Measurements from ENCODE around the gene COPS6.

The COPS6 gene

DNA sequence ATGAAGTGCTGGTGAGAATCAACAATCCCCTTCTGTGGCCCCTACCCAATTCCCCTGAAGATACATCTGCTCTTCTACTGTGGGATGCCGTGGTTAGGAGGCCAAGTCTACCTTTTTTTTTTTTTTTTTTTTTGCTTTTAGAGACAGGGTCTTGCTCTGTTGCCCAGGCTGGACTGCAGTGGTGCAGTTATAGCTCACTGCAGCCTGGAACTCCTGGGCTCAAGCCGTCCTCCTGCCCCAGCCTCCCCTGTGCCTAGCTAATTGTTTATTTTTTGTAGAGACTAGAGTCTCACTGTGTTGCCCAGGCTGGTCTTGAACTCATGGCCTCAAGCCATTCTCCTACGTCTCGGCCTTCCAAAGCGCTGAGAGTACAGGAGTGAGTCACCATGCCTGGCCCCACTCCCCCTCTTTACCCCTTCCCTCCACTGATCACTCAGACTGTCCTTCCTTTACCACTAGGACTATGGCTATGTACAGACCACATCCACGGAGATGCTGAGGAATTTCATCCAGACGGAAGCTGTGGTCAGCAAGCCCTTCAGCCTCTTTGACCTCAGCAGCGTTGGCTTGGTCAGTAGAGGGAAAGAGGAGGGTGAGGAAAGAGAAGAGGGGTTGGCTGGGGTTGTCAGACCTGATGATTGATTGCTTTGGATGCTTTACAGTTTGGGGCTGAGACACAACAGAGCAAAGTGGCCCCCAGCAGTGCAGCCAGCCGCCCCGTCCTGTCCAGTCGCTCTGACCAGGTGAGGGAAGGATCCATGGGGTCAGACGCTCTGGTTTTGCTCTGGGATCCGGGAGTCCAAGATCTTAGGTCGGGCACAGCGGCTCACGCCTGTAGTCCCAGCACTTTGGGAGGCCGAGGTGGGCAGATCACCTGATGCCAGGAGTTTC lies 14.4 kb downstream of the COPS6 start:
- no peak for DNase-seq

DNA sequence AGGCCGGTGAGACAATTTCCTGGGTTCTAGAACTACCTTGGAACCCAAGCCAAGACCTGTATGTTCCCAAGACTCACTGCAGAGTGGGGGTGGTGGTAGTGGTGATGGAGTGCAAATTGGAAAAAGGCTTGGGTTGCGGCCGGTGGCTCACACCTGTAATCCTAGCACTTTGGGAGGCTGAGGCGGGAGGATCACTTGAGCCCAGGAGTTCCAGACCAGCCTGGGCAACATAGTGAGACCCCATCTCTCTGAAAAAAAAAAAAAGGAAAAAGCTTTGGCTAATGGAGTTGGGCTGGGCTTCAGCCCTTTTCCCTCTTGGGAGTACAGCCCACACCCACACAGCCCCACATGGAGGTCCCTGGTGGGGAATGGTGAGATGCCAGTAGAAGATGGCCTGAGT lies 16.8 kb downstream of the COPS6 start:
- no peak for DNase-seq

DNA sequence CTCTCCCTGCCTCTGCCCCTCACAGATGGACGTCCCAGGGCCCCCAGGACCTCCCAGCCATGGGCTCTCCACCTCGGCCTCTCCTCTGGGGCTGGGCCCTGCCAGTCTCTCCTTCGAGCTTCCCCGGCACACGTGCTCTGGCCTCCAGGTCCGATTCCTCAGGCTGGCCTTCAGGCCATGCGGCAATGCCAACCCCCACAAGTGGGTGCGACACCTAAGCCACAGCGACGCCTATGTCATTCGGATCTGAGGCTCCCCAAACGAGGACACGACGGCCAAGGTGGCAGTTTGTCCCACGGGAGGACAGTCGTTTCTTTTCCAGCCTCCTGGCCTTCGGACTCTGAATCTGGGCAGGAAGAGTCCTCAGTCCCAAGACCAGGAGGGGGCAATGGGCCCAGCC lies 17.9 kb downstream of the COPS6 start:
- no peak for DNase-seq

DNA sequence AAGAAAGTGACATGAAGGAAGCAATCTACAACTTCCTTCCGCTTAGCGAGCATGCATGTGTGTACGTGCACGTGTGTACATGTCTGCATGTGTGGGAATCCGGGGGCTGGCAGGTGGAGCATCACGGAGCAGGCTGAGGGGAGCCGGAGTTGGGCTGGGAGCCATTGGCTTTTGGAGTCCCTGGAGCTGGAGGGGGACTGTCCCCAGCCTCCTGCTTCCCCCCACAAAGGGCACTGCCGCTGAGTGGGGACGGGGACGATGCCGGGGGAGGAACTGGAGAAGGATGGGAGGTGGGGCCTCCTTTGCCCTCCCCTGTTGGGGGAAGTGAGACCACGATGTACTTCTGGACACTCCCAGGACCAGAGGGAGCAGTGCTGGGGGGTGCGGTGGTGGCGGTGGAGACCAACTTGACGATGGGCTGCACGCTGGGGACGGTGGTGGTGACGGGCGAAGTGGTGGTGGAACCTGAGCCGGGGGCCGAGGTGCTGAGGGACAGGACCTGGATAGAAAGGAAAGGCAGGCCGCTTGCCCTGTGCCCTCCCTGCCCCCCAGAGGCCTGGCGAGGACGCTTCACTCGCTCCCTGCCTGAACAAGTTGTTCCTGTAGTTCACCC lies 18.5 kb downstream of the COPS6 start:
- DNase-seq: no peak

DNA sequence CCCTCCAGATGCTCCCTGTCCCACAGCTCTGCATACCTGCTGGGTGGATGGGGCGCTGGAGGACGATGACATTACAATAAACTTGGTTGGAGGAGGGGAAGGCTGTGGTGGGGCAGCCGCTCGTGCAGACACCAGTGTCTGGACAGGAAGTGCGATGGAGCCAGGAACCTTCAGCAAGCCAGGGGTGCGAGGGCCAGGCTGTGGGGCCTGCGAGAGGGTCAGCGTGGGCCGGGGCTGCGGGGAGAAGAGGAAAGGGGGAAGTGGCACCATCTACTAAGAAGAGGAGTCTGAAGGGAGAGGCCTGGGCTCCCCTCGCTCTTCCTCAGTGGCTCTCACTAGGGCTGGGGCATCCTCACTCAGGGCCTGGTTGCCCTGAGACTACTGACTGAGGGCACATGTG lies 19.1 kb downstream of the COPS6 start:
- no peak for DNase-seq

DNA sequence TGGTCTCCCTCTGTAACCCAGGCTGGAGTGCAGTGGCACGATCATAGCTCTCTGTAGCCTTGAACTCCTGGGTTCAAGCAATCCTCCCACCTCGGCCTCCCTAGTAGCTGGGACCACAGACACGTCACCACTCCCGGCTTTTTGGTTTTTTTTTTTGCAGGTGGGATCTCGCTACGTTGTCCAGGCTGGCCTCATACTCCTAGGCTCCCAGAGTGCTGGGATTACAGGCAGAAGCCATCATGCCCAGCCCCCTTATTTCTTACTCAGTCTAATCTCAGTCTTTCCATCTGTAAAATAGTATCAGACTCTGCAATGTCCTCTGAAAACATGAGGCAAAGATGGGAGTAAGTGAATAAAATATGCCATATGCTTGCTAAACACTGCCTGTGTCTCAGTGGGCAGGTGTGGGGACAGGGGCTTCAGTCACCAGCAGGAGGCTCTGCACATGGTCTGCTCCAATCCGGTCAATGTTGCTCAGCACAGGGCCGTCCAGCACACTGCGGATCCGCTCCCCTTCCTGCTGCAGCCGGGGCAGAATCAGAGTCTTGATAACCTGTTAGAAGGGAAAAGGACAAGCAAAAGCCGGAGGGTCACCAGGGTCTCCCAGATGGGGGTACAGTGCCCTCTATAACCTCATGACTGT lies 20.9 kb downstream of the COPS6 start:
- no peak for DNase-seq

DNA sequence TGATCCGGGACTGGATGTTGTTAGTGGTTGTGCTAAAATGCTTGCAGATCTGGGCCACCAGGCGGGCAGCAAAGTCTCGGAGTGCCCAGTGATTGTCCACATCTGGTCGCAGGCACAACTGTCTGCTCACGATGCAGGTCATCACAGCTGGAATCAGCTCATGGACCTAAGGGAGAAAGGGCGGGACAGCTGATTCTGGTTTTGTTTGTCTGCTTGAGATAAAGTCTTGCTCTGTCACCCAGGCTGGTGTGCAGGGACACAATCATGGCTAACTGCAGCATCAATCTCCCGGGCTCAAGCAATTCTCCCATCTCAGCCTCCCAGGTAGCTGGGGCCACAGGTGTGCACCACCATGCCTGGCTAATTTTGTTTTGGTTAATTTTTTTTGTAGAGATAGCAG lies 22.4 kb downstream of the COPS6 start:
- DNase-seq: no peak

DNA sequence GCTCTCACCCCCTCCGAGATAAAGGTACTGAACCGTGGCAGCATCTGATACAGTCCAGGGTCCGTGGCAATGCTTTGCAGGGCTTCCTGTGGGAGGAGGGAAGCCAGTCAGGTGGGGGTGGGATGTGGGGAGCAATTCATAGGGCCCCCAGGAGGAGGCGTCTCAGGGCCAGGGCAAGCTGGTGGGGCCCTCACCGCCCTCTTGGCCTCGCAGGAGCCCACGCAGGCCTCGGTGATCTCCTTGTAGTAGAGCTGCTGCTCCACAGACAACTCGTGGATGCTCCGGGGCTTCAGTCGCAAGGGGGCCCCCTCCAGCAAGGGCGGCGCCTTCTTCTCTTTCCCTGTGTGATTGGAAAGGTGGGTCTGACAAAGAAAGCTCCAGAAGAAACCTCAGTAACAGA lies 23.1 kb downstream of the COPS6 start:
- DNase-seq: no peak

DNA sequence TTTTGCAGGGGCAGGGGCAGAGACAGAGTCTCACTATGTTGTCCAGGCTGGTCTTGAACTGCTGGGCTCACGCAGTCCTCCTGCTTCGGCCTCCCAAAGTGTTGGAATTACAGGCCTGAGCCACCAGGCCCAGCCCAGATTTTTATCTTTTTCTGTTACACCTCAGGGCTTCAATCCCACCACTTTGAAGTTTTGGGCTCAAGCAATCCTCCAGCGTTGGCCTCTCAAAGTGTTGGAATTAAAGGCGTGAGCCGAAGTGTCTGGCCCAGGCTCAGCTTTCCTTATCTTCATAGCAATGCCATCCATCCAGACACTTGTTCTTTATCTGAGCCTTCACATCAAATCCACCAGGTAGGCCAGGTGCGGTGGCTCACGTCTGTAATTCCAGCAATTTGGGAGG lies 26.3 kb downstream of the COPS6 start:
- DNase-seq: no peak

DNA sequence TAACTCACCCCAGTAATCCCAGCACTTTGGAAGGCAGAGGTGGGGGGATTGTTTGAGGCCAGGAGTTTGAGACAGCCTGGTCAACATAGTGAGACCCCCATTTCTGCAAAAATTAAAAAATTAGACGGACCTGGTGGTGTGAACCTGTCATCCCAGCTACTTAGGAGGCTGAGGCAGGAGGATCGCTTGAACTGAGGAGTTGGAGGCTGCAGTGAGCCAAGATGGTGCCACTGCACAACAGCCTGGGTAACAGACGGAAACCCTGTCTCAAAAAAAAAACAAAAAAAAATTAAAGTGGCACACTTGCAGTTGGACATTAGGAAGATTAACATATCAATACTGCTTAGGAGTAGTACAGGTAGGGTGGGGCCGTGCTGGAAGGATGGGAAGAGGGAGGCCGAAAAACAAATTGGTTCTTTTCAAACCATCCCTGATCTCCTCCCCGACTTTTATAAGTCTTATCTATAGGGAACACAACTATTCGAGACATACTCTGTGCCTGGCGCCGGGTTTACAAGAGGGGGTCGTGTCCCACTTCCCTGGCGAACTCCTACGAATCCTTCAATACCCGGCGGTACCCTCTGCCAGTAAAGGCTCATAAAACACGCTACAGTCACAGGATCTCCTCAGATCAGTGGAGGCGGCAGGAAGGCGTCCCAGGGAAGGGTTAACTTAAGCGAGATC lies 29.8 kb downstream of the COPS6 start:
- no peak for DNase-seq

DNA sequence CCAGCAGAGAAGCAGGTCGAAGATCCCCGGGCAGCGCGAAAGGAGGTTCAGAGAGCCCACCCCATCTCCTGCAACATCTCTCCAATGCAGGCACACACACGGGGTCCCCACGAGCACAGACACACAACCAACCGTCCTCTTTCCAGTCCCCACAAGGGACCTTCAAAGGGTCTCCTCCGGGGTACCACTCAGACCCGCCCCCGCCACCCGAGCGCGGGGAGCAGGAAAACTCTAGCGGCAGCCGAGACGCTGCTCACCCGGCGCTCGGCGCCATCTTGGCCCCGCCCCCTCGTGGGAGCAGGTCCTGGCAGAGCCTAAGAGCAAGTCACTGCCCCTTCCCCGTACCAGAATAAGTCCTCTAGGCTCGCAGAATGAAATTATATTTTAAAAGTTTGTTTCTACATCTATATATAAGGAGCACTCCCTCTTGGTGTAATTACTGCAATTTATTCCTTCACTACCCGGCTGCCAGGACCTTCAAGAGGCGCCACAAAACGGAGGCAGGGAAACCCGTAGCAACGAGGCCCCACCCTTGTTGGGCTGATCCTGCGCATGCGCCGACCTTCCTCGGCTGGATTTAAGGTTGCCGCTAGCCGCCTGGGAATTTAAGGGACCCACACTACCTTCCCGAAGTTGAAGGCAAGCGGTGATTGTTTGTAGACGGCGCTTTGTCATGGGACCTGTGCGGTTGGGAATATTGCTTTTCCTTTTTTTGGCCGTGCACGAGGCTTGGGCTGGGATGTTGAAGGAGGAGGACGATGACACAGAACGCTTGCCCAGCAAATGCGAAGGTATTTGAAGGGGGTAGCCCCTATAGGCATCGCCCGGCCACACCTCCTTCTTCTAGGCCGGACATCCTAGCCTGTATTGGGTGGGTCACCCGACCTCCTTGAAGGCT lies 30.6 kb downstream of the COPS6 start, which contains the start of the genes CNPY4 and TAF6:
CNPY4 (plus strand) TSS at position 563 of the 898 bp plus-strand sequence; CDS start at position 674, 111 bp downstream.
TAF6 (minus strand) TSS at position 287 of the 898 bp plus-strand sequence. CDS start 5,149 bp downstream, outside the sequence.
- peak; percentile 78 for DNase-seq

DNA sequence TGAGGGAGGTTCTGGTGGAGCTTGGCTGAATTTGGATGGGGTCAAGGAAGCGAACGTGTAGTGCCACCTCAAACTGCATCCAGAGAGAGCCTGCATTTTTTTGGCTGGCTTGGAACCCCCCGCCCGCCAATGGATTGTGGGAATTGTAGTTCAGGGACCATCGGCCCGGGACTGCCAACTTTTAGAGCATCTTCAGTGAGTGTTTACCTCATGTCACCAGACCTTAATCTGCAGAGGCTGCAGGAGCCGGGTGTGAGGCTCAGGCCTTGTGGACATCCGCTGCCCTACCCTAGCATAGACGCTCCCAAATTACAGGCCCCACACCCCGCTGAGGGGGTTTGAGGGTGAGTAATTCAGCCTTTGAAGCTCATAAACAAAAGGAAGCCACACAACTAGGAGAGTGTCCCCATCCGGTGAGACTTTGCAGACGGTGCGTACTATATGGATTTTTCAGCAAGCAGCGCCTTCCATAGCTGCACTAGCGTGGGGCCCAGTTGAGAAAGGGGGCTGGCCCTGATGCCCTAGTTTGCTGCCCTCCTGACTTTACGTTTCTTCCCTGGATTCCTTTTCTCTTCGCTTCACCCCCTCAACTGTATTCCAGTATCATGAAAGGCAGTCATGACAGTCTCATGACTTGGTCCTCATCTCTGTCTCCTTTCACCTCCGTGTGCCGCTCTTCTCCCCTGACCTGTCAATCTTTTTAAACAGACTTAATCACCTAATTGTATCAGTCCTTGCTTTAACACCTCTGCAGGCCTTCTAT lies 31.4 kb downstream of the COPS6 start:
- DNase-seq: peak; percentile 43

DNA sequence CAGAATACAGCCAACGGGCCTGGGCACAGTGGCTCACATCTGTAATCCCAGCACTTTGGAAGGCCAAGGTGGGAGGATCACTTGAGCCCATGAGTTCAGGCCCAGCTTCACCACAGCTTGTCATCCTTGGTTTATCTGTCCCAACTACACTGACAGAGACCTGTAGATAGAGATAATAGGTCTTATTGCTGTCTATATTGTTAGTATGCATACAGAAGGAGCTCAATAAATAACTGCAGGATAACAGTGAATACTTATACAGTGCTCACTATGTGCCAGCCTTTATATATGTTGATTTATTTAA lies 31.9 kb downstream of the COPS6 start:
- no peak for DNase-seq

DNA sequence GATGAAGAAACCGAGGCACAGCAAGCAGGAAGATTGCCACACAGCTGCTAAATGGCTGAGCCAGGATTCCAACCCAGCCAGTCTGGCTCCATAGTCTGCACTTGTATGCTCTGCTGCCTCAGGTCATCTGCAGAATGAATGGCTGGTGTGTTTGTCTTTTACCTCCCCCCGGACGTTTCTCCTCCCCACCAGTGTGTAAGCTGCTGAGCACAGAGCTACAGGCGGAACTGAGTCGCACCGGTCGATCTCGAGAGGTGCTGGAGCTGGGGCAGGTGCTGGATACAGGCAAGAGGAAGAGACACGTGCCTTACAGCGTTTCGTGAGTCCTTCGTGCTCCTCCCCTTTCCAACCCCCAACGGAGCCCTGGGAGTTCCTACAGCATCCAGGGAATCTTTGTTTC lies 33.3 kb downstream of the COPS6 start:
- peak; percentile 78 for DNase-seq

DNA sequence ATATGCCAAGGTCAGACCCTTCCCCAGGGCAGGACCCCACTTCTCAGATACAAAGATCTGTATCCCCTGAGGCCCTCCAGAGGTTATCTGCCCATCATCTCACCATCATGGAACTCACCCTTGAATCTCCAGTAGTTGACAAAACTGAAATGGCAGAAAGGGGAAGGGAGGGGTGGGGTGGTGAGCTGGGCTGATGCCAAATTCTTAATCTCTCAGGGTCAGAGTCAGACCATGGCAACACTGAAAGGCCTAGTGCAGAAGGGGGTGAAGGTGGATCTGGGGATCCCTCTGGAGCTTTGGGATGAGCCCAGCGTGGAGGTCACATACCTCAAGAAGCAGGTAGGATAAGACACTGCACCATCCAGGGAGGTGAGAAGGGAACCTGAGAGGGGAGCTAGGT lies 33.8 kb downstream of the COPS6 start:
- DNase-seq: no peak

DNA sequence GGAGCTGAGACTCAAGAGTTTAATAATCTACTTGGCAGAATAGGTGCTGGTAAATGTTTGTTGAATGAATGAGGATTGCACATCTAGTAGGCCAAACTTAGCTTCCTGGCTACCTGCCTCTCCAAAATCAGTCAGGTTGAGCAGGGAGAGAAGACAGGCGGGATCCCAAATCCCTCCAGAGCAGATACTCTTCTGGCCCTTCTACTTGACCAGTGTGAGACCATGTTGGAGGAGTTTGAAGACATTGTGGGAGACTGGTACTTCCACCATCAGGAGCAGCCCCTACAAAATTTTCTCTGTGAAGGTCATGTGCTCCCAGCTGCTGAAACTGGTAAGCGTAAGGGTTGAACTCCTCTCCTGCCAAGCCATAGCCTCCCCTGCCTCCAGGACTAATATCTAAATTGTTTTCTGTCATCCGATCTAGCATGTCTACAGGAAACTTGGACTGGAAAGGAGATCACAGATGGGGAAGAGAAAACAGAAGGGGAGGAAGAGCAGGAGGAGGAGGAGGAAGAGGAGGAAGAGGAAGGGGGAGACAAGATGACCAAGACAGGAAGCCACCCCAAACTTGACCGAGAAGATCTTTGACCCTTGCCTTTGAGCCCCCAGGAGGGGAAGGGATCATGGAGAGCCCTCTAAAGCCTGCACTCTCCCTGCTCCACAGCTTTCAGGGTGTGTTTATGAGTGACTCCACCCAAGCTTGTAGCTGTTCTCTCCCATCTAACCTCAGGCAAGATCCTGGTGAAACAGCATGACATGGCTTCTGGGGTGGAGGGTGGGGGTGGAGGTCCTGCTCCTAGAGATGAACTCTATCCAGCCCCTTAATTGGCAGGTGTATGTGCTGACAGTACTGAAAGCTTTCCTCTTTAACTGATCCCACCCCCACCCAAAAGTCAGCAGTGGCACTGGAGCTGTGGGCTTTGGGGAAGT lies 35.8 kb downstream of the COPS6 start:
- no peak for DNase-seq

DNA sequence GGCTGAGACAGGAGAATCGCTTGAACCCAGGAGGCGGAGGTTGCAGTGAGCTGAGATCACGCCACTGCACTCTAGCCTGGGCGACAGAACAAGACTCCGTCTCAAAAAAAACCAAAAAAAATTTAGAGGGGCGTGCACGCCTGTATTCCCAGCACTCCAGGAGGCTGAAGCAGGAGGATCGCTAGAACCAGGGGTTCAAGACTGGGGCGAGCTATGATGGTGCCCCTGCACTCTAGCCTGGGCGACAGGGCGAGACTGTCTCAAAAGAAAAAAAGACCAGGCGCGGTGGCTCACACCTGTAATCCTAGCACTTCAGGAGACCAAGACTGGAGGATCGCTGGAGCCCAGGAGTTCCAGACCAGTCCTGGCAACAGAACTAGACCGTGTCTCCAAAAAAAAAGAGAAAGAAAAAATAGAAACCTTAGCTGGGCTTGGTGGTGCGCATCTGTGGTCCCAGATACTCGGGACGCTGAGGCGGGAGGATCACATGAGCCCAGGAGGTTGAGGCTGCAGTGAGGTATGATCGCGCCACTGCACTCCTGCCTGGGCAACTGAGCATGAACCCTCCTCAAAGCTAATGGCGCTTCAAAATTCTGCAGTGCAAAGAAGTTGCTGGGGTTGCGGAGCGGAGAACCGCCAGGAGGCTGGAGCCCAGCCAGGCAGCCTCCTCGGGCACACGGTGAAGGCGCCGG lies 37.6 kb downstream of the COPS6 start:
- DNase-seq: no peak

DNA sequence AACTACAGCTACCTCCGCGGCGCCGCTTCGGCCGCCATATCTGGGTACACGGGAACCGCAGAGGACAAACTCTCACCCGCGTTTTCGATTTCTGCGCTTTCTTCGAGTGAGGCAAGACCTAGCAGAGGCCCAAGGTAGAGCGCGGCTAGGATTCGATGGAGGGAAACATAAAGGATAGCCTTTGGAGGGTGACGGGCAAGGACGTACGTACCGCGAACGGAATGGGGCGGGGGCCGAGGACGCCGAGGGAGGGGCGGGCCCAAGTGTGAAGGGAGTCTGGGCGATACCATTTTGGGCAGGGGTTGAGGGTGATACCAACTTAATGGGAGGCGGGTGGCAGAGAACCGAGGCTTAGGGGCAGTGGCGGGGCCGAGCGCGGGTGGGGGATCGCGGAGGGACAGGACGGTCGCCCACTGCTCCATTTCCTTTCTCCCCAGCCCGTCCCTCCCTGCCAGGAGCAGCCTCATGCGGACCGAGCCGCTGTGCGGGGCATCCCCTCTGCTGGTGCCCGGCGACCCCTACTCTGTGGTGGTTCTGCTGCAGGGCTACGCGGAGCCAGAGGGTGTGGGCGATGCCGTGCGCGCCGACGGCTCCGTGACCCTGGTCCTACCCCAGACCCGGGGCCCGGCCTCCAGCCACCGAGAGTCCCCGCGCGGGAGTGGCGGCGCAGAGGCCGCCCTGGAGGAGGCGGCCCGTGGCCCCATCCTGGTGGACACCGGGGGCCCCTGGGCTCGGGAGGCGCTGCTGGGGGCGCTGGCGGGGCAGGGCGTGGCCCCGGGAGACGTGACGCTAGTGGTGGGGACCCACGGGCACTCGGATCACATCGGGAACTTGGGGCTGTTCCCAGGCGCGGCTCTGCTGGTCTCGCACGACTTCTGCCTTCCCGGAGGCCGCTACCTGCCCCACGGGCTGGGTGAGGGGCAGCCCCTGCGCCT lies 38.4 kb downstream of the COPS6 start, which contains the start of gene MBLAC1:
MBLAC1 (plus strand) TSS at position 37 of the 935 bp plus-strand sequence; CDS start at position 466, 429 bp downstream.
- DNase-seq: peak; percentile 66
